GM12878 (cell line): ENCODE results near the gene ALOX12B. TPM values are rescaled to one million over a fixed set of nuclear protein-coding genes. Genes with fewer than 3 reads are reported as not detected.

Experiments used
- ATAC-seq: fragments of 200-7000 bp; cut with Tn5 transposase; 3 replicates; pipeline ENCODE4 v1.9.1; 2020; ENCODE audit warnings: mild to moderate bottlenecking, moderate library complexity
- BruUV-seq: library from RNA; stranded (reverse); fragments of 400-500 nt; replicated peaks from 2 replicates; lab custom pipeline; 2021; lab: Mats Ljungman, UMichigan
- CTCF ChIA-PET: fragments of 300-600 bp; sonication (Branson Sonifier 250); formaldehyde crosslinking; extraction: SDS; loops from one replicate; lab custom pipeline; 2021; ENCODE audit warnings: inconsistent platforms; lab: Yijun Ruan, JAX
- POLR2A ChIA-PET: fragments of 350-600 bp; formaldehyde crosslinking; extraction: SDS; loops from one replicate; lab custom pipeline; 2021; ENCODE audit warnings: inconsistent platforms; lab: Charles Lee
- RAD21 ChIA-PET: fragments of 300-600 bp; sonication (Branson Sonifier 250); formaldehyde crosslinking; loops from one replicate; lab custom pipeline; 2023; ENCODE audit warnings: antibody characterized with exemption; ENCODE audit not compliant: unreplicated experiment; lab: Charles Lee
- SMC1A ChIA-PET: fragments of 300-600 bp; sonication (Branson Sonifier 250); formaldehyde crosslinking; loops from one replicate; lab custom pipeline; 2023; ENCODE audit not compliant: unreplicated experiment, uncharacterized antibody; lab: Charles Lee
- DNase-seq: peaks from one replicate; pipeline ENCODE4 v3.0.0-alpha.2; 2011; ENCODE audit warnings: low read depth, low spot score
- FAIRE-seq: peaks from 3 replicates; lab custom pipeline; 2011; peaks lifted over from hg19 to GRCh38; lab: Jason Lieb, UNC
- H2AFZ ChIP-seq: 2 replicates; pipeline ENCODE4 v1.6.0; 2011; ENCODE audit warnings: low read depth, low read length, control low read depth; ENCODE audit not compliant: control insufficient read depth
- H3K27ac ChIP-seq: 2 replicates; pipeline ENCODE4 v1.5.1; 2011; ENCODE audit warnings: control low read depth; ENCODE audit not compliant: control insufficient read depth, insufficient read depth
- H3K27me3 ChIP-seq, 2 experiments: replicated peaks in 1 of 2; 2 replicates each; pipeline versions ENCODE4 v1.6.0 to v1.6.1; 2011; ENCODE audit warnings: low read length in 1 of 2; ENCODE audit not compliant: control insufficient read depth in 2 of 2, insufficient read depth in 2 of 2
- H3K36me3 ChIP-seq, 2 experiments: 2 replicates each; pipeline ENCODE4 v1.5.1; 2011; ENCODE audit warnings: low read length in 1 of 2; ENCODE audit not compliant: control insufficient read depth in 2 of 2, insufficient read depth in 2 of 2
- H3K4me1 ChIP-seq: 2 replicates; pipeline ENCODE4 v1.6.1; 2011; ENCODE audit warnings: mild to moderate bottlenecking, low read length, moderate library complexity, mixed read lengths; ENCODE audit not compliant: control insufficient read depth, insufficient read depth
- H3K4me2 ChIP-seq: 2 replicates; pipeline ENCODE4 v1.6.0; 2011; ENCODE audit warnings: control low read depth; ENCODE audit not compliant: control insufficient read depth, insufficient read depth
- H3K4me3 ChIP-seq: fragments of 200-600 bp; sonication (generic); 2 replicates; pipeline ENCODE4 v1.5.1; 2016
- H3K79me2 ChIP-seq: 2 replicates; pipeline ENCODE4 v1.6.0; 2011; ENCODE audit warnings: low read length; ENCODE audit not compliant: control insufficient read depth, insufficient read depth
- H3K9ac ChIP-seq: 2 replicates; pipeline ENCODE4 v1.8.0; 2011; ENCODE audit warnings: low read length, control low read depth, mixed read lengths; ENCODE audit not compliant: control insufficient read depth, insufficient read depth
- H3K9me3 ChIP-seq: replicated peaks from 3 replicates; pipeline ENCODE4 v1.5.1; 2011; ENCODE audit warnings: mild to moderate bottlenecking, low read length; ENCODE audit not compliant: control insufficient read depth, insufficient read depth
- H4K20me1 ChIP-seq: 2 replicates; pipeline ENCODE4 v1.6.0; 2011; ENCODE audit not compliant: control insufficient read depth, insufficient read depth
- CBX3 ChIP-seq: fragments of 200-600 bp; sonication (generic); IDR thresholded peaks from 2 replicates; pipeline ENCODE4 v1.6.1; 2016; ENCODE audit warnings: low read depth, borderline replicate concordance
- ETV6 ChIP-seq, 2 experiments: fragments of 450-650 bp in 1 of 2; IDR thresholded peaks in 1 of 2; conservative IDR thresholded peaks in 1 of 2; 2 replicates each; pipeline ENCODE4 v1.6.1; 2014; ENCODE audit warnings: antibody characterized with exemption in 1 of 2, borderline replicate concordance in 1 of 2, low read depth in 1 of 2, mild to moderate bottlenecking in 1 of 2, moderate library complexity in 1 of 2
- HDGF ChIP-seq: fragments of 450-650 bp; IDR thresholded peaks from 2 replicates; pipeline ENCODE4 v1.6.1; 2016; ENCODE audit warnings: antibody characterized with exemption
- PAX5 ChIP-seq: IDR thresholded peaks from 2 replicates; pipeline ENCODE4 v1.6.1; 2011; ENCODE audit warnings: low read depth, low read length, borderline replicate concordance
- SMC3 ChIP-seq: IDR thresholded peaks from 2 replicates; pipeline ENCODE4 v1.6.1; 2011; ENCODE audit warnings: low read length, improper control_type of control experiment, borderline replicate concordance
- SREBF1 ChIP-seq: IDR thresholded peaks from 2 replicates; pipeline ENCODE4 v1.6.1; 2012; ENCODE audit warnings: mild to moderate bottlenecking, low read length
- ZNF217 ChIP-seq: fragments of 450-650 bp; IDR thresholded peaks from 2 replicates; pipeline ENCODE4 v1.6.1; 2017; ENCODE audit warnings: antibody characterized with exemption, mild to moderate bottlenecking
- ZNF622 ChIP-seq: fragments of 450-650 bp; IDR thresholded peaks from 2 replicates; pipeline ENCODE4 v1.6.1; 2017; ENCODE audit warnings: mild to moderate bottlenecking, inconsistent platforms
- WGBS: methylation state at CpG from one replicate; pipeline ENCODE4 v1.1.6; 2016; ENCODE audit warnings: low lambda C conversion rate; ENCODE audit not compliant: insufficient replicate concordance, insufficient coverage; ENCODE audit errors: missing lambda C conversion rate; 5-methylcytosine and 5-hydroxymethylcytosine counted together
- in situ Hi-C: fragments of 300-500 bp; cut with MboI; formaldehyde crosslinking; loops from 9 replicates; pipeline ENCODE4 v1.14.3; 2018; ENCODE audit warnings: mixed read lengths
- intact Hi-C: fragments of 100-400 bp; cut with micrococcal nuclease; formaldehyde crosslinking; loops from one replicate; pipeline ENCODE4 v1.14.2; 2022; ENCODE audit not compliant: unreplicated experiment
- polyA plus RNA-seq, 11 experiments: library from polyadenylated mRNA; depleted of rRNA in 4 of 11; unstranded in 6 of 11; stranded (reverse) in 5 of 11; fragments of >200 nt; fragmentation: Nextera tagmentation in 4 of 11; fragmentation: Illumina TruSeq in 1 of 11; extraction: Ambion mirVana in 4 of 11; extraction: Trizol in 1 of 11; gene quantifications; 1 replicate in 1 of 11; 2 replicates in 10 of 11; pipeline versions ENCODE4 v1.2.1 to v1.2.3, GENCODE V29; 2011 to 2016; ENCODE audit warnings: inconsistent platforms in 2 of 11, missing spikeins in 2 of 11, low read depth in 1 of 11
- total RNA-seq, 4 experiments: library from RNA; depleted of rRNA in 3 of 4; stranded (reverse); fragments of >200 nt in 3 of 4; fragmentation: Illumina TruSeq in 1 of 4; extraction: Trizol in 1 of 4; gene quantifications; 2 replicates each; pipeline versions ENCODE4 v1.2.1 to v1.2.3, GENCODE V29; 2013 to 2021
- TF ChIP-seq, protein P1 (sequence below): IDR thresholded peaks from 2 replicates; pipeline ENCODE4 v1.6.1; 2012; ENCODE audit warnings: mild to moderate bottlenecking, low read depth, low read length
- TF ChIP-seq, protein P2 (sequence below): fragments of 450-650 bp; IDR thresholded peaks from 2 replicates; pipeline ENCODE4 v1.6.1; 2016; ENCODE audit warnings: mild to moderate bottlenecking
- TF ChIP-seq, protein P3 (sequence below): IDR thresholded peaks from 2 replicates; pipeline ENCODE4 v1.6.1; 2012; ENCODE audit warnings: low read depth, low read length, improper control_type of control experiment
- TF ChIP-seq, protein P4 (sequence below): fragments of 450-650 bp; formaldehyde crosslinking; IDR thresholded peaks from 2 replicates; pipeline ENCODE4 v1.5.0; 2022; ENCODE audit warnings: mild to moderate bottlenecking, missing genetic modification characterization

ALOX12B gene
- total and polyA plus RNA-seq, 10 of the 15 experiments (the other 5 are each of a cell fraction or from before 2014, with no cell fraction given) = 0.17 to 0.54 TPM; not detected in 8

DNA sequence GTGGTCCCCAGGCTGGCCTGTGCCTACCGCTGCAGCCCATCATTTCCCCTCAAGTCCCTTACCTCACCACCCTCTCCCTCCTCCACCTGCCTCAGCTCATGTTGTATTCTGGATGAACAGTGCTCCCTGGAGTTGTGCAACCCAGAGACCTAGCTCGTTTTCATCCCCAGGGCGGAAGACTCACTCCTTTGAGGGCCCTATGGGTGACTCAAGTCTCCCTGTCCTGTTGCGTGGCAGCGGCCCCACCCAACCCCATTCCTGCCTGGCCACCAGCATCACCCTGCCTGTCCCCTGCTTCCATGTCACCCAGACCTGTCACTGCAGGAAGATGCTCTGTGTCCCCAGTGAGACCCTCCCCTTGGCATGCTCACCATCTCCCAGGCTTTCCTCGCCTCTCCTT is 3.3 kb downstream of the ALOX12B start (continued):
- TF ChIP-seq, protein P1, sequence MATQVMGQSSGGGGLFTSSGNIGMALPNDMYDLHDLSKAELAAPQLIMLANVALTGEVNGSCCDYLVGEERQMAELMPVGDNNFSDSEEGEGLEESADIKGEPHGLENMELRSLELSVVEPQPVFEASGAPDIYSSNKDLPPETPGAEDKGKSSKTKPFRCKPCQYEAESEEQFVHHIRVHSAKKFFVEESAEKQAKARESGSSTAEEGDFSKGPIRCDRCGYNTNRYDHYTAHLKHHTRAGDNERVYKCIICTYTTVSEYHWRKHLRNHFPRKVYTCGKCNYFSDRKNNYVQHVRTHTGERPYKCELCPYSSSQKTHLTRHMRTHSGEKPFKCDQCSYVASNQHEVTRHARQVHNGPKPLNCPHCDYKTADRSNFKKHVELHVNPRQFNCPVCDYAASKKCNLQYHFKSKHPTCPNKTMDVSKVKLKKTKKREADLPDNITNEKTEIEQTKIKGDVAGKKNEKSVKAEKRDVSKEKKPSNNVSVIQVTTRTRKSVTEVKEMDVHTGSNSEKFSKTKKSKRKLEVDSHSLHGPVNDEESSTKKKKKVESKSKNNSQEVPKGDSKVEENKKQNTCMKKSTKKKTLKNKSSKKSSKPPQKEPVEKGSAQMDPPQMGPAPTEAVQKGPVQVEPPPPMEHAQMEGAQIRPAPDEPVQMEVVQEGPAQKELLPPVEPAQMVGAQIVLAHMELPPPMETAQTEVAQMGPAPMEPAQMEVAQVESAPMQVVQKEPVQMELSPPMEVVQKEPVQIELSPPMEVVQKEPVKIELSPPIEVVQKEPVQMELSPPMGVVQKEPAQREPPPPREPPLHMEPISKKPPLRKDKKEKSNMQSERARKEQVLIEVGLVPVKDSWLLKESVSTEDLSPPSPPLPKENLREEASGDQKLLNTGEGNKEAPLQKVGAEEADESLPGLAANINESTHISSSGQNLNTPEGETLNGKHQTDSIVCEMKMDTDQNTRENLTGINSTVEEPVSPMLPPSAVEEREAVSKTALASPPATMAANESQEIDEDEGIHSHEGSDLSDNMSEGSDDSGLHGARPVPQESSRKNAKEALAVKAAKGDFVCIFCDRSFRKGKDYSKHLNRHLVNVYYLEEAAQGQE = no peak
- TF ChIP-seq SMC3 (no peak), SREBF1 (no peak)
- TF ChIP-seq, all 136 proteins: peak for 0

DNA sequence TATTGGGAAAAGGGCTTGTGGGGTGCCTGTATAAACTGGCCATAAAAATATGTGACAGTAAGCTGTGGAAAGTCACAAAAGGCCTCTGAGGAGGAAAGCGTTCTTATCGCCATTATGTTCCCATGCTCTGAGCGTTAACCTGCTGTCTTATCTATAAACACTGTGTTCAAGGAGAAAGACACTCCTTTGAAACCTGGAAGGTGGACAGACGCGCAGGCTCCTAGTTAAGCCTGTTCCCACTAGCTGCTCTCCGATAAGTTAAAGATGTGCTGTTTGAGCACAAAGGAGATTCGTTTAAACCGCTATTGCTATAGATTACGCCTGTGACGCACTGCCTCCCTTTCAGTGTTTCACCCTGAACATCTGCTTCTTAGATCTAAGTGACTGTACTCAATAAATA is 5.2 kb downstream of the ALOX12B start:
- in situ Hi-C loops (no loop called here), intact Hi-C loops (no loop called here)
- peaks cover 0 to 3% of the 10 kb centered on the region in 2 experiments; a peak in 1 of 4 replicates for H3K27me3 ChIP-seq
- BruUV-seq = no TSS peak
- ChIA-PET POLR2A (no interaction called here), SMC1A (no interaction called here), CTCF (interaction anchor here (0.8 to 4.2 kb wide), 5 partner anchors 8 to 37 kb away, joined by 3 to 33 read pairs (median 8); no protein-coding TSS in a partner anchor), RAD21 (no interaction called here)
- H4K20me1 ChIP-seq = no peaks in the 10 kb centered on the region
- FAIRE-seq (no peak), ATAC-seq (no peak), DNase-seq (no peak)
- no peak overlapping the region for H3K4me3 ChIP-seq
- H3K36me3 ChIP-seq = no peaks in the 10 kb centered on the region
- no peak overlapping the region for H2AFZ ChIP-seq
- WGBS = 93% methylated on average over 10 of the region's 10 CpGs
- no peaks in the 10 kb centered on the region for H3K79me2 ChIP-seq
- peaks cover 4% of the 10 kb centered on the region; the same call in 1 of the 2 replicates for H3K4me1 ChIP-seq
- H3K27ac ChIP-seq = no peak overlapping the region
- H3K9ac ChIP-seq = no peak overlapping the region
- no peak overlapping the region for H3K4me2 ChIP-seq
- no peaks in the 10 kb centered on the region for H3K9me3 ChIP-seq
- TF ChIP-seq PAX5 (no peak), ZNF622 (no peak), ZNF217 (no peak), HDGF (no peak), ETV6 (conservative IDR thresholded peaks at IDR 0.05 in 1 of 2, IDR thresholded peaks at IDR 0.05 in 1 of 2; ENCODE audit: borderline replicate concordance in 1 of 2, low read depth in 1 of 2) (no peak), CBX3 (no peak)
- TF ChIP-seq, protein P2, sequence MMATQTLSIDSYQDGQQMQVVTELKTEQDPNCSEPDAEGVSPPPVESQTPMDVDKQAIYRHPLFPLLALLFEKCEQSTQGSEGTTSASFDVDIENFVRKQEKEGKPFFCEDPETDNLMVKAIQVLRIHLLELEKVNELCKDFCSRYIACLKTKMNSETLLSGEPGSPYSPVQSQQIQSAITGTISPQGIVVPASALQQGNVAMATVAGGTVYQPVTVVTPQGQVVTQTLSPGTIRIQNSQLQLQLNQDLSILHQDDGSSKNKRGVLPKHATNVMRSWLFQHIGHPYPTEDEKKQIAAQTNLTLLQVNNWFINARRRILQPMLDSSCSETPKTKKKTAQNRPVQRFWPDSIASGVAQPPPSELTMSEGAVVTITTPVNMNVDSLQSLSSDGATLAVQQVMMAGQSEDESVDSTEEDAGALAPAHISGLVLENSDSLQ = no peak
- TF ChIP-seq, protein P3, sequence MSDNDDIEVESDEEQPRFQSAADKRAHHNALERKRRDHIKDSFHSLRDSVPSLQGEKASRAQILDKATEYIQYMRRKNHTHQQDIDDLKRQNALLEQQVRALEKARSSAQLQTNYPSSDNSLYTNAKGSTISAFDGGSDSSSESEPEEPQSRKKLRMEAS = no peak
- TF ChIP-seq, protein P4, sequence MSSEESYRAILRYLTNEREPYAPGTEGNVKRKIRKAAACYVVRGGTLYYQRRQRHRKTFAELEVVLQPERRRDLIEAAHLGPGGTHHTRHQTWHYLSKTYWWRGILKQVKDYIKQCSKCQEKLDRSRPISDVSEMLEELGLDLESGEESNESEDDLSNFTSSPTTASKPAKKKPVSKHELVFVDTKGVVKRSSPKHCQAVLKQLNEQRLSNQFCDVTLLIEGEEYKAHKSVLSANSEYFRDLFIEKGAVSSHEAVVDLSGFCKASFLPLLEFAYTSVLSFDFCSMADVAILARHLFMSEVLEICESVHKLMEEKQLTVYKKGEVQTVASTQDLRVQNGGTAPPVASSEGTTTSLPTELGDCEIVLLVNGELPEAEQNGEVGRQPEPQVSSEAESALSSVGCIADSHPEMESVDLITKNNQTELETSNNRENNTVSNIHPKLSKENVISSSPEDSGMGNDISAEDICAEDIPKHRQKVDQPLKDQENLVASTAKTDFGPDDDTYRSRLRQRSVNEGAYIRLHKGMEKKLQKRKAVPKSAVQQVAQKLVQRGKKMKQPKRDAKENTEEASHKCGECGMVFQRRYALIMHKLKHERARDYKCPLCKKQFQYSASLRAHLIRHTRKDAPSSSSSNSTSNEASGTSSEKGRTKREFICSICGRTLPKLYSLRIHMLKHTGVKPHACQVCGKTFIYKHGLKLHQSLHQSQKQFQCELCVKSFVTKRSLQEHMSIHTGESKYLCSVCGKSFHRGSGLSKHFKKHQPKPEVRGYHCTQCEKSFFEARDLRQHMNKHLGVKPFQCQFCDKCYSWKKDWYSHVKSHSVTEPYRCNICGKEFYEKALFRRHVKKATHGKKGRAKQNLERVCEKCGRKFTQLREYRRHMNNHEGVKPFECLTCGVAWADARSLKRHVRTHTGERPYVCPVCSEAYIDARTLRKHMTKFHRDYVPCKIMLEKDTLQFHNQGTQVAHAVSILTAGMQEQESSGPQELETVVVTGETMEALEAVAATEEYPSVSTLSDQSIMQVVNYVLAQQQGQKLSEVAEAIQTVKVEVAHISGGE (CRISPR knock-in tag) = no peak
